K562 (cell line): ENCODE data around the gene SPAG16. TPM values are rescaled to one million over a fixed set of nuclear protein-coding genes. Genes with fewer than 3 reads are reported as not detected.

ENCODE experiments used
- ATAC-seq: fragments of 200-7000 bp; cut with Tn5 transposase; 3 replicates; pipeline ENCODE4 v1.9.1; 2020; ENCODE audit warnings: moderate library complexity
- BruUV-seq: library from RNA; stranded (reverse); fragments of 400-500 nt; replicated peaks from 2 replicates; lab custom pipeline; 2021; lab: Mats Ljungman, UMichigan
- CTCF ChIA-PET: fragments of 300-600 bp; formaldehyde crosslinking; extraction: SDS; loops from one replicate; lab custom pipeline; 2021; ENCODE audit warnings: low intra/inter-chr PET ratio; lab: Yijun Ruan, JAX
- POLR2A ChIA-PET: fragments of 300-600, 350-650 bp; sonication (Branson Sonifier 250); formaldehyde crosslinking; extraction: SDS; loops from one replicate; lab custom pipeline; 2021; ENCODE audit warnings: antibody characterized with exemption, inconsistent platforms; lab: Yijun Ruan, JAX
- DNase-seq, 4 experiments: peaks; one replicate each; pipeline versions ENCODE4 v3.0.0 to v3.0.0-alpha.2; 2011 to 2018; ENCODE audit warnings: low spot score in 3 of 4, mixed read lengths in 3 of 4; ENCODE audit errors: extremely low read depth in 1 of 4
- FAIRE-seq: peaks from 2 replicates; lab custom pipeline; 2011; peaks lifted over from hg19 to GRCh38; lab: Jason Lieb, UNC
- H2AFZ ChIP-seq: 2 replicates; pipeline ENCODE4 v1.6.0; 2011; ENCODE audit warnings: low read depth, low read length, control low read depth, inconsistent platforms
- H3K27ac ChIP-seq: fragments of 200-600 bp; 3 replicates; pipeline ENCODE4 v1.8.0; 2011; ENCODE audit warnings: low read depth, mild to moderate bottlenecking, control low read depth, inconsistent platforms, low read length, moderate library complexity, mixed read lengths; ENCODE audit errors: extremely low read depth
- H3K27me3 ChIP-seq, 2 experiments: fragments of 300-600 bp in 1 of 2; 2 replicates in 1 of 2; 3 replicates in 1 of 2; pipeline versions ENCODE4 v1.6.0 to v1.8.0; 2011; ENCODE audit warnings: inconsistent platforms in 2 of 2, low read length in 2 of 2, mild to moderate bottlenecking in 1 of 2, mixed read lengths in 1 of 2, moderate library complexity in 1 of 2; ENCODE audit not compliant: control insufficient read depth in 2 of 2, insufficient read depth in 2 of 2
- H3K36me3 ChIP-seq: fragments of 300-600 bp; 3 replicates; pipeline ENCODE4 v1.8.0; 2011; ENCODE audit warnings: mild to moderate bottlenecking, low read length, inconsistent platforms; ENCODE audit not compliant: control insufficient read depth, insufficient read depth
- H3K4me1 ChIP-seq, 2 experiments: fragments of 200-600 bp in 1 of 2; replicated peaks in 1 of 2; 2 replicates in 1 of 2; 3 replicates in 1 of 2; pipeline versions ENCODE4 v1.5.1 to v1.8.0; 2011; ENCODE audit warnings: inconsistent platforms in 2 of 2, low read length in 2 of 2, mild to moderate bottlenecking in 1 of 2, mixed read lengths in 1 of 2, moderate library complexity in 1 of 2; ENCODE audit not compliant: control insufficient read depth in 2 of 2, insufficient read depth in 2 of 2
- H3K4me2 ChIP-seq: 2 replicates; pipeline ENCODE4 v1.6.1; 2011; ENCODE audit warnings: low read length, control low read depth, inconsistent platforms, mixed read lengths; ENCODE audit not compliant: insufficient read depth
- H3K4me3 ChIP-seq: fragments of 200-600 bp; sonication (generic), shearing (Covaris generic); 2 replicates; pipeline ENCODE4 v1.5.1; 2016; ENCODE audit warnings: control low read depth, inconsistent platforms
- H3K79me2 ChIP-seq: fragments of 200-600 bp; 3 replicates; pipeline ENCODE4 v1.8.0; 2011; ENCODE audit warnings: low read length, inconsistent platforms; ENCODE audit not compliant: control insufficient read depth, insufficient read depth
- H3K9ac ChIP-seq, 2 experiments: 2 replicates each; pipeline versions ENCODE4 v1.6.0 to v1.6.1; 2011; ENCODE audit warnings: low read depth in 2 of 2, low read length in 2 of 2, control low read depth in 1 of 2, inconsistent platforms in 1 of 2, mild to moderate bottlenecking in 1 of 2, mixed read lengths in 1 of 2; ENCODE audit not compliant: insufficient read depth in 1 of 2
- H3K9me1 ChIP-seq: one replicate; pipeline ENCODE4 v1.6.0; 2011; ENCODE audit warnings: inconsistent platforms, mild to moderate bottlenecking, low read length, moderate library complexity; ENCODE audit not compliant: control insufficient read depth, insufficient read depth
- H3K9me3 ChIP-seq: replicated peaks from 2 replicates; pipeline ENCODE4 v1.5.1; 2011; ENCODE audit warnings: low read depth, low read length, inconsistent platforms; ENCODE audit not compliant: control insufficient read depth, insufficient read depth
- H4K20me1 ChIP-seq: replicated peaks from 2 replicates; pipeline ENCODE4 v1.6.1; 2011; ENCODE audit warnings: low read length, inconsistent platforms, mixed read lengths; ENCODE audit not compliant: control insufficient read depth, insufficient read depth
- ARID2 ChIP-seq: fragments of 450-650 bp; IDR thresholded peaks from 2 replicates; pipeline ENCODE4 v1.6.1; 2017; ENCODE audit warnings: antibody characterized with exemption, mild to moderate bottlenecking
- DNMT1 ChIP-seq: fragments of 450-650 bp; IDR thresholded peaks from 2 replicates; pipeline ENCODE4 v1.6.1; 2016; ENCODE audit warnings: antibody characterized with exemption, mild to moderate bottlenecking
- FOXA1 ChIP-seq: fragments of 450-650 bp; IDR thresholded peaks from 2 replicates; pipeline ENCODE4 v1.6.1; 2016; ENCODE audit warnings: mild to moderate bottlenecking, borderline replicate concordance
- HMG20B ChIP-seq: fragments of 250-450 bp; sonication (Bioruptor Pico); IDR thresholded peaks from 2 replicates; pipeline ENCODE4 v1.5.0; 2021; ENCODE audit warnings: mild to moderate bottlenecking
- MTF1 ChIP-seq: fragments of 250-450 bp; sonication (Bioruptor Pico); IDR thresholded peaks from 2 replicates; pipeline ENCODE4 v1.9.0; 2021; ENCODE audit warnings: moderate library complexity, mild to moderate bottlenecking, inconsistent platforms, borderline replicate concordance
- RFX5 ChIP-seq: IDR thresholded peaks from 2 replicates; pipeline ENCODE4 v1.6.1; 2011; ENCODE audit warnings: low read depth, mild to moderate bottlenecking, improper control_type of control experiment, low read length
- SIRT6 ChIP-seq: IDR thresholded peaks from one replicate; pipeline ENCODE4 v1.6.1; 2012; ENCODE audit warnings: low read depth, mild to moderate bottlenecking, control low read depth, inconsistent platforms, low read length, moderate library complexity
- SMAD1 ChIP-seq: fragments of 150-350 bp; IDR thresholded peaks from 2 replicates; pipeline ENCODE4 v1.6.1; 2014; ENCODE audit warnings: low read length, low read depth; ENCODE audit not compliant: partially characterized antibody
- SMC3 ChIP-seq: conservative IDR thresholded peaks from 2 replicates; pipeline ENCODE4 v1.6.1; 2011; ENCODE audit warnings: low read depth, low read length, improper control_type of control experiment; ENCODE audit not compliant: insufficient read depth
- SREBF1 ChIP-seq: fragments of 150-350 bp; IDR thresholded peaks from 2 replicates; pipeline ENCODE4 v1.6.1; 2014; ENCODE audit warnings: antibody characterized with exemption, low read depth, low read length, borderline replicate concordance
- ZNF444 ChIP-seq: fragments of 250-450 bp; sonication (Bioruptor Pico); IDR thresholded peaks from 2 replicates; pipeline ENCODE4 v1.4.0; 2020; ENCODE audit warnings: mild to moderate bottlenecking, moderate library complexity
- ZNF584 ChIP-seq: fragments of 200-800 bp; sonication (Bioruptor generic); IDR thresholded peaks from 2 replicates; pipeline ENCODE4 v1.6.1; 2016; ENCODE audit warnings: low read depth, mild to moderate bottlenecking, missing genetic modification characterization, missing compliant biosample characterization
- ZNF766 ChIP-seq: fragments of 200-800 bp; sonication (Bioruptor generic); conservative IDR thresholded peaks from 2 replicates; pipeline ENCODE4 v1.6.1; 2016; ENCODE audit warnings: missing genetic modification characterization, missing compliant biosample characterization
- WGBS: fragments of 100-300 bp; shearing (Covaris generic); methylation state at CpG from one replicate; pipeline ENCODE4 v1.1.6; 2016; ENCODE audit warnings: low coverage, mixed read lengths; ENCODE audit not compliant: insufficient coverage; ENCODE audit errors: missing lambda C conversion rate; 5-methylcytosine and 5-hydroxymethylcytosine counted together
- in situ Hi-C: fragments of 300-500 bp; cut with MboI; formaldehyde crosslinking; loops from 4 replicates; pipeline ENCODE4 v1.15.0; 2018; ENCODE audit warnings: inconsistent platforms, mixed read lengths
- intact Hi-C: fragments of 100-400 bp; cut with micrococcal nuclease; formaldehyde crosslinking; loops from 2 replicates; pipeline ENCODE4 v1.14.2; 2022
- polyA plus RNA-seq, 8 experiments: library from polyadenylated mRNA; depleted of rRNA in 4 of 8; stranded (reverse) in 5 of 8; unstranded in 3 of 8; fragments of >200 nt; fragmentation: Nextera tagmentation in 2 of 8; fragmentation: Illumina TruSeq in 1 of 8; extraction: Ambion mirVana in 2 of 8; extraction: Trizol in 1 of 8; gene quantifications; 2 replicates each; pipeline versions ENCODE4 v1.2.1 to v1.2.3, GENCODE V29; 2011 to 2014; ENCODE audit warnings: inconsistent platforms in 1 of 8, missing spikeins in 1 of 8
- total RNA-seq, 7 experiments: library from RNA; depleted of rRNA in 6 of 7; stranded (reverse); fragments of >200 nt in 6 of 7; fragmentation: Illumina TruSeq in 2 of 7; extraction: Trizol in 2 of 7; gene quantifications; 2 replicates each; pipeline versions ENCODE4 v1.2.1 to v1.2.3, GENCODE V29; 2011 to 2021; ENCODE audit warnings: low replicate concordance in 1 of 7
- TF ChIP-seq, protein P1 (sequence below), 2 experiments: IDR thresholded peaks; 2 replicates each; pipeline ENCODE4 v1.6.1; 2012; ENCODE audit warnings: improper control_type of control experiment in 2 of 2, low read depth in 2 of 2, low read length in 2 of 2, borderline replicate concordance in 1 of 2
- TF ChIP-seq, protein P2 (sequence below), 3 experiments: fragments of 200-800 bp in 1 of 3; sonication (Bioruptor generic) in 1 of 3; sonication (generic) in 1 of 3; formaldehyde crosslinking in 1 of 3; IDR thresholded peaks; 2 replicates each; pipeline versions ENCODE4 v1.6.1 to v1.8.0; 2016 to 2022; ENCODE audit warnings: mild to moderate bottlenecking in 2 of 3, missing compliant biosample characterization in 2 of 3, missing genetic modification characterization in 2 of 3, missing genetic modification reagents in 1 of 3
- TF ChIP-seq, protein P3 (sequence below): fragments of 450-650 bp; IDR thresholded peaks from 2 replicates; pipeline ENCODE4 v1.6.1; 2016; ENCODE audit warnings: borderline replicate concordance

Gene SPAG16
- total and polyA plus RNA-seq, 9 of the 15 experiments (the other 6 are each of a cell fraction or from before 2014, with no cell fraction given): 0.98 to 5.9 (median 3.5) TPM

DNA sequence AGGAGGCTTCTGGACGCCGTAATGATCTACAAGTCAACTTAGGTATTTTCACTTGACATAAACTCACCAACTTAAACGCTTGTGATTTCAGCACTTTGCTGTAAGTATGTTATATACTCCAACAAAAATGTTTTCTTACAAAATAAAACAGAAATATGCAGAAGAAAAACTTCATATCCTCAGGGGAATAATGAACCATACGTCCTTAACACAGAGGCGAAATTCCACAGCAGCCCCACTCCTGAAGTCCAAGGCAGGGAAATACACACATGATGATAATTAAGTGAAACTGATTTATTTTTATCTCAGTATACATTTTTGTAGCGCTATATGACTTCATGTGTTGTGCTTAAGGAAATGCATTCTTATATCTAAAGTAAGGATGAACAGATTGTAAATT, 791.2 kb downstream of the SPAG16 start (continued):
- TF ChIP-seq SREBF1: no peak
- no peak for TF ChIP-seq HMG20B (CRISPR knock-in tag)

DNA sequence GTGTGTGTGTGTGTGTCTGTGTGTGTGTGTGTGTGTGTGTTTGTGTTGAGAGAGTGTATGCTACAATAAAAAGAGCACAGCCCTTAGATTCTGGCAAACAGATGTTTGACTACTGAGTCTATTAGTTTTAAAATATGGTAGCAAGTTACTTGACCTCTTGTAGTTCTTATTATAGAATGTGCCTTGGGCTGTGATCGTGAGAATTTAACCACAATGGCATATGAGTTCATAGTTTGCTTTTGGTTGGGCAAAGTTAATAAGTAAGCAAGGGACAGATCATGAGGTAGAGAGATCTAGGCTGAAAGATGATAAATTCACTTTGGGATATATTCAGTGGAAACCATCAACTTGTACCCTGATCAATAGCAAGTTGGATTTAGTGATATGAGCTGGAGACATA, 792.3 kb downstream of the SPAG16 start:
- Histone ChIP-seq H3K4me1 (no peaks in the 10 kb centered on the region), H3K9ac (no peak overlapping the region), H3K9me1 (no peaks in the 10 kb centered on the region), H3K36me3 (no peaks in the 10 kb centered on the region), H2AFZ (no peak overlapping the region), H3K4me2 (no peak overlapping the region), H4K20me1 (no peaks in the 10 kb centered on the region), H3K27ac (no peak overlapping the region), H3K27me3 (no peaks in the 10 kb centered on the region), H3K79me2 (no peaks in the 10 kb centered on the region), H3K4me3 (no peak overlapping the region), H3K9me3 (no peaks in the 10 kb centered on the region)
- no peak for DNase-seq
- intact Hi-C loops: no loop called here
- CTCF ChIA-PET: no interaction called here
- in situ Hi-C loops: no loop called here
- POLR2A ChIA-PET: no interaction called here
- no CpG with 5 or more reads among the region's 1 CpG for WGBS
- ATAC-seq: no peak
- BruUV-seq: no TSS peak
- no peak for FAIRE-seq
- TF ChIP-seq FOXA1 (no peak), SMC3 (no peak), SMAD1 (no peak), ZNF584 (CRISPR knock-in tag) (no peak), ZNF444 (CRISPR knock-in tag) (no peak), SIRT6 (no peak), RFX5 (no peak), ZNF766 (no peak), MTF1 (no peak), ARID2 (no peak), DNMT1 (no peak)
- TF ChIP-seq, protein P1, sequence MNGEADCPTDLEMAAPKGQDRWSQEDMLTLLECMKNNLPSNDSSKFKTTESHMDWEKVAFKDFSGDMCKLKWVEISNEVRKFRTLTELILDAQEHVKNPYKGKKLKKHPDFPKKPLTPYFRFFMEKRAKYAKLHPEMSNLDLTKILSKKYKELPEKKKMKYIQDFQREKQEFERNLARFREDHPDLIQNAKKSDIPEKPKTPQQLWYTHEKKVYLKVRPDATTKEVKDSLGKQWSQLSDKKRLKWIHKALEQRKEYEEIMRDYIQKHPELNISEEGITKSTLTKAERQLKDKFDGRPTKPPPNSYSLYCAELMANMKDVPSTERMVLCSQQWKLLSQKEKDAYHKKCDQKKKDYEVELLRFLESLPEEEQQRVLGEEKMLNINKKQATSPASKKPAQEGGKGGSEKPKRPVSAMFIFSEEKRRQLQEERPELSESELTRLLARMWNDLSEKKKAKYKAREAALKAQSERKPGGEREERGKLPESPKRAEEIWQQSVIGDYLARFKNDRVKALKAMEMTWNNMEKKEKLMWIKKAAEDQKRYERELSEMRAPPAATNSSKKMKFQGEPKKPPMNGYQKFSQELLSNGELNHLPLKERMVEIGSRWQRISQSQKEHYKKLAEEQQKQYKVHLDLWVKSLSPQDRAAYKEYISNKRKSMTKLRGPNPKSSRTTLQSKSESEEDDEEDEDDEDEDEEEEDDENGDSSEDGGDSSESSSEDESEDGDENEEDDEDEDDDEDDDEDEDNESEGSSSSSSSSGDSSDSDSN (IDR thresholded peaks at IDR 0.05; ENCODE audit: borderline replicate concordance in 1 of 2, low read depth in 2 of 2, low read length in 2 of 2): no peak
- TF ChIP-seq, protein P2, sequence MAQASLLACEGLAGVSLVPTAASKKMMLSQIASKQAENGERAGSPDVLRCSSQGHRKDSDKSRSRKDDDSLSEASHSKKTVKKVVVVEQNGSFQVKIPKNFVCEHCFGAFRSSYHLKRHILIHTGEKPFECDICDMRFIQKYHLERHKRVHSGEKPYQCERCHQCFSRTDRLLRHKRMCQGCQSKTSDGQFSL (CRISPR knock-in tag; IDR thresholded peaks at IDR 0.05): no peak
- TF ChIP-seq, protein P2 (tag; IDR thresholded peaks at IDR 0.05): no peak
- TF ChIP-seq, protein P3, sequence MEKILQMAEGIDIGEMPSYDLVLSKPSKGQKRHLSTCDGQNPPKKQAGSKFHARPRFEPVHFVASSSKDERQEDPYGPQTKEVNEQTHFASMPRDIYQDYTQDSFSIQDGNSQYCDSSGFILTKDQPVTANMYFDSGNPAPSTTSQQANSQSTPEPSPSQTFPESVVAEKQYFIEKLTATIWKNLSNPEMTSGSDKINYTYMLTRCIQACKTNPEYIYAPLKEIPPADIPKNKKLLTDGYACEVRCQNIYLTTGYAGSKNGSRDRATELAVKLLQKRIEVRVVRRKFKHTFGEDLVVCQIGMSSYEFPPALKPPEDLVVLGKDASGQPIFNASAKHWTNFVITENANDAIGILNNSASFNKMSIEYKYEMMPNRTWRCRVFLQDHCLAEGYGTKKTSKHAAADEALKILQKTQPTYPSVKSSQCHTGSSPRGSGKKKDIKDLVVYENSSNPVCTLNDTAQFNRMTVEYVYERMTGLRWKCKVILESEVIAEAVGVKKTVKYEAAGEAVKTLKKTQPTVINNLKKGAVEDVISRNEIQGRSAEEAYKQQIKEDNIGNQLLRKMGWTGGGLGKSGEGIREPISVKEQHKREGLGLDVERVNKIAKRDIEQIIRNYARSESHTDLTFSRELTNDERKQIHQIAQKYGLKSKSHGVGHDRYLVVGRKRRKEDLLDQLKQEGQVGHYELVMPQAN: no peak
